ENCODE results near the gene SLC36A3.
"Not testable (repeated sequence)": the region's sequence is repeated elsewhere in the genome, so short reads cannot be mapped to it uniquely, and the experiment has no call there.

Gene SLC36A3

GRCh38 chr5:151262532-151262931, 41.0 kb downstream of the SLC36A3 start:
- DNase-seq: no peak

DNA sequence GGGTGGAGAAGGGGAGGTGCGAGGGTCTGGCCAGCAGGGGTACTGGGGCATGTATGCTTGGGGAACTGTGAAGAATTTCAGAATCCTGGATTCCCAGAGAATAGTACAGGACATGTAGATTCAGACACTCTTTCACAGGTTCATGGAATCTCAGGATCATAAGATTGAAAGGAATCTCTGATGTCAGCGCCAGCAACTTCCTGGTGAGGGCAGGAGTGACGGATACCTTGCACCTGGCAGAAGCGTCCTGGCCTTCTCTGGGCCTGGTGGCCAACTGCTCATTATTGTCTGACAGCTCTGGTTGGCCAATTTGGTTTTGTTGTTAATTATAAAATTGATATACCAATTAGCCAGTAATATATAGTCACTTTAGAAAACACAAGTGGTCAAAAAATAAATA, 43.6 kb downstream of the SLC36A3 start:
- no peak for DNase-seq

GRCh38 chr5:151258816-151259215, 44.8 kb downstream of the SLC36A3 start:
- DNase-seq: no peak

GRCh38 chr5:151258201-151258611, 45.4 kb downstream of the SLC36A3 start:
- no peak for DNase-seq

DNA sequence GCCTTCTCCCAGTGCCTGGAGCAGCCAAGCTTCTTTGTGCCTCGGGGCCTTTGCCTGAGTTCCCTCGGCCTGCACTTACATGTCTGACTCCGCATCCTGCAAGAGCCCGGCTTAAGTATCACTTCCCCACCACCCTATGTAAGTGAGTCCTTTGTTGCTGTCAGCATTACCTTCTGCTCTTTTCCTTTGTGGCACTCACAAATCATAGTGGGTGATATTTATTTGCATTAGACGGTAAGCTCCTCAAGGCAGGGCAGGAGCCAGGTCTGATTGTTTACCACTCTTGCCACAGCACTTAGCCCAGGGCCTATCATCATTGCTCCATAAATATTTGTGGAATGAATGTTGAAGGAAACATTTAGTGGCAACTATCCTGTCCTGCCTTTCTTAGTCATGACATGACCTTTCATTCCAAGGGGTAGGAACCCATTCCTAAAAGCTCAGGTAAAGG, 45.8 kb downstream of the SLC36A3 start:
- DNase-seq: peak in 2 of 56 donors; percentile 10 to 18

GRCh38 chr5:151255621-151256286, 47.8 kb downstream of the SLC36A3 start:
- no peak for DNase-seq

DNA sequence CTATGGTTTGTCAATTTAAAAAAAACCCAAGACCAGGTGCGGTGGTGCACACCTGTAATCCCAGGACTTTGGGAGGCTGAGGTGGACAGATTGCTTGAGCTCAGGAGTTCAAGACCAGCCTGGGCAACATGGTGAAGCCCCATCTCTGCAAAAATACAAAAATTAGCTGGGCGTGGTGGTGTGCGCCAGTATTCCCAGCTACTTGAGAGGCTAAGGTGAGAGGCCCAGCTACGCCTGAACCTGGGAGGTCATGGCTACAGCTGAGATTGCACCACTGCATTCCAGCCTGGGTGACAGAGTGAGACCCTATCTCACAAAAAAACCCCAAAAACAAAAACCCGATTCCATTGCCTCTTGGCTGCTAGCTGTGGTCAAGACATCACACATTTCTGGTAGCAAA, 48.6 kb downstream of the SLC36A3 start:
- not testable (repeated sequence) for DNase-seq

DNA sequence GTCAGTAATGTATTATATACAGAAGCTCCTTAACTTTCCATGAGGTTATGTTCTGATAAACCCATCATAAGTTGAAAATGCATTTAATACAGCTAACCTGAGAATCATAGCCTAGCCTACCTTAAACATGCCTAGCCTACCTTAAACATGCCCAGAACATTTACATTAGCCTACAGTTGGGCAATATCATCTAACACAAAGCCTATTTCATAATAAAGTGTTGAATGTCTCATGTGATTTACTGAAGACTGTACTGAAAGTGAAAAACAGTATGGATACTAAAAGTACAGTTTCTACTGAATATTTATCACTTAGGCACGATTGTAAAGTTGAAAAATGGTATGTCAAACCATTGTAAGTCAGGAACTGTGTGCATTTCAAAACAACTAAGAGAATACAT, 49.0 kb downstream of the SLC36A3 start:
- no peak for DNase-seq

GRCh38 chr5:151253605-151253950, 50.0 kb downstream of the SLC36A3 start:
- DNase-seq: peak in 3 of 56 donors; percentile 6 to 34 (median 13)

- DNase-seq: peak; percentile 81 to 100 (median 99)
Observed at GRCh38 chr5:151252762-151253604, 50.6 kb downstream of the SLC36A3 start, which contains the start of gene GM2A. GM2A (plus strand) TSS chr5:151253185; CDS start chr5:151253217, 32 bp downstream.

GRCh38 chr5:151251621-151252020, 51.9 kb downstream of the SLC36A3 start:
- DNase-seq: no peak

DNA sequence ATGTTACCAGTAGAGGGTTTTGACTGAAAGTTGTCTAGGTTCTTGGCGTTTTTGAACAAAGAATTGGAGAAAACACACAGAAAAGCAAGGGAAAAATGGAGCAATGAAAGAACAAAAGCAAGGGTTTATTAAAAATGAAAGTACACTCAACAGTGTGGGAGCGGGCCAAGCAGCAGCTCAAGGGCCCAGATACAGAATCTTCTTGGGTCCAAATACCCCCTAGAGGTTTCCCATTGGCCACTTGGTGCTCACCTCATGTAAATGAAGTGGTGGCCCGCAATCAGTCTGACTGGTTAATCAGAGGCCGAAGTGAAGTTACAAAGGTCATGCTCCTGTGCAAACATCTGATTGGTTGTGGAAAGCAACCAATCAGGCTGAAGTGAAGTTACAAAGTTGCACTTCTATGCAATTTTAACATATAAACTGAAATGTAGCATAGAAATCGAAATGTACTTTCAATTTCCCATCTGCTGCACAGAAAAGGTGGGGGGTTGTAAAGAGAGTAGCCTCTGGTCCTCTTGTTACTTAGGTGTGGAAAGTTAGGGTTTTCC, 52.5 kb downstream of the SLC36A3 start:
- no peak for DNase-seq

- no peak for DNase-seq
Observed at GRCh38 chr5:151250346-151251000, 53.1 kb downstream of the SLC36A3 start.

DNA sequence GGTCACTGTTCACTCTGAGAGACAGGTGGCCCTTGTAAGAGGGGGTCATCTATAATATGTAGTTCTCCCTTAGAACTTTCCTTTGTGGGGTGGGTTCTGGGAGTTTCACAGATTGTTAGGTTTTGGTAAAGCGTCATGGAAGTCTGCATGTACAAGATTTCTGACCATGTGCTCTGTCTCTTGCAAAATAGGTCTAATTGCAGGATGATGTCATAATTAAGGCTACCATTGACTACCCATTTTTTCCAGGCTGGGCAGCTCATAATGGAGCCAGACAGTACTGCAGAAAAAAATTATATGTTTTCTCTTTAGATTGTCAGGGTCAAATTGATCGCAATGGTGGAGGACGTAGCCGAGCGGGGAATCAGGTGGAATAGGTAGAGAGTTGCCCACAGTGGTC, 54.3 kb downstream of the SLC36A3 start:
- DNase-seq: no peak

DNA sequence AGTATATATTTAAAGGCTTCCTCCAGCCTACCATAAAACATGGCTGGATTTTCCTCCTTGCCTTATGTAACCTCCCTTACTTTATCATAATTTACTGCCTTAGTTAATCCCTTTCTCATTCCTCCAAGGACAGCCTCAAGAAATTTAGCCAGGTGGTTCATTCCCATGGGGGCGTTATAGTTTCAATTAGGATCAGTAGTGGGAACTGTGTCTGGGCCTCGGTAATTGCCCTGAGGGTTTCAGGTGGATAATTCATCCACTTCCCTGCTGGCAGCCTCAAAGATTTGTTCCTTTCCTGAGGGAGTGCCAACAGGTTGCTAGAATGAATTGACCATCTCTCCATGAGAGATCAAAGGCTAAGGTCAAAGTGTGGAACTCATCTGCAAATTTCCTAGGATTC, 54.9 kb downstream of the SLC36A3 start:
- no peak for DNase-seq

DNA sequence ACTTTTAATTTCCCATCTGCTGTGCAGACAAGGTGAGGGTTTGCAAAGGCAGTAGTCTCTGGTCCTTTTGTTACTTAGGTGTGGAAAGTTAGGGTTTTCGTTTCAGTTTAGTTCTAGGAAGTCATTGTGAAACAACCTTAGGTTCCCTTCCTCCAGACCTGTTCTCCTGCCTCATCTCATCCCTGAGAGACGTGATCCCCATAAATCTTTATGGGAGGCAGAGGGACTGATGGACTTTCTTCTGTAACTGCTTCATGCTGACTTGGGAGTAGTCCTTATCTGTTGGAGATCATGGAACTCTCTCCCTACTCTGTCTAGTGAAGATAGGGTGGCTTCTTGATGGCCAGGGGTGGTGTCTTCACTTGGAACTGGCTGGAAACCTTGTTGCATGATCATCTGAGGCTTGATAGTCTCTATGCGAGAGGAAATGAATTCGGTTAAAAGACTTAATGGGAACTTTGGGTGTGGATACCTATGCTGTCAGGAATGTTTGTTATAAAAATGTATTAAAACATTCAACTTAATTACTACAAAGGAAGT, 57.8 kb downstream of the SLC36A3 start:
- DNase-seq: no peak

- no peak for DNase-seq
Observed at GRCh38 chr5:151244206-151244605, 59.4 kb downstream of the SLC36A3 start.

DNA sequence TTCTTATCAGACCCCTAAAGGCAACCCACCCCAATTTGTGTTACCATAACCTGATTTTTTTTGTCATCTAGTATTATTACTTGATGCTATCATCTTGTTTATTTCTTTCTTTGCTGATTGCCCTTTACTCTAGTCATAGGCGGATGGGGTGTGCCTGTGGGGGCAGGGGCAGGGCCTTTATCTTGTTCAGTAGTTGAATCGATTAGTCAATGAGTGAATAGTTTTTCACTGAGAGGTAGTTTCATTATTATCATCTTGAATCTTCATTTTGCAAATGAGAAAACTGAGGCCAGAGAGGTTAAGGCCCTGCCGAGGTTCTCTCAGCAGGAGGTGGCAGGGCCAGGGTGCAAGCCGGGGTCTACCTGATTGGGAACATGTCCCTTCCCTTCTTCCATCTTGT, 60.0 kb downstream of the SLC36A3 start:
- DNase-seq: no peak

DNA sequence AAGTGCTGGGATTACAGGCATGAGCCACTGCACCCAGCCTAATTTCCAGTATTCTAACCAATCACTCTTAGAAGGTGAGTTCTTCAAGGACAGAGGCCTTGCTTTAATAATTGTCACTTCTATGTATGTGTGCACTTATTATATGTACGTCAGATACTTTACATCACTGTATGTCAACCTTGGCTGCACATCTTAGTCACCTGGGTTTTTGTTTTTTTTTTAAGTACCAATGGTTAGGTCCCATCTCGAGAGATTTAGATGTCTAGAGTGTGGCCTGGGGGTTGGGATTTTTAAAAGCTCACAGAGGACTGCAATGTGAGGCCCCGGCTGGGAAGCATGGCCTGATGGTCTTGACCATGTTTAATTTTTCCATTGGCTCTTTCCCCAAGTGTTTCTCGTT, 60.4 kb downstream of the SLC36A3 start:
- DNase-seq: no peak

- no peak for DNase-seq
Observed at GRCh38 chr5:151240924-151241635, 62.5 kb downstream of the SLC36A3 start.

DNA sequence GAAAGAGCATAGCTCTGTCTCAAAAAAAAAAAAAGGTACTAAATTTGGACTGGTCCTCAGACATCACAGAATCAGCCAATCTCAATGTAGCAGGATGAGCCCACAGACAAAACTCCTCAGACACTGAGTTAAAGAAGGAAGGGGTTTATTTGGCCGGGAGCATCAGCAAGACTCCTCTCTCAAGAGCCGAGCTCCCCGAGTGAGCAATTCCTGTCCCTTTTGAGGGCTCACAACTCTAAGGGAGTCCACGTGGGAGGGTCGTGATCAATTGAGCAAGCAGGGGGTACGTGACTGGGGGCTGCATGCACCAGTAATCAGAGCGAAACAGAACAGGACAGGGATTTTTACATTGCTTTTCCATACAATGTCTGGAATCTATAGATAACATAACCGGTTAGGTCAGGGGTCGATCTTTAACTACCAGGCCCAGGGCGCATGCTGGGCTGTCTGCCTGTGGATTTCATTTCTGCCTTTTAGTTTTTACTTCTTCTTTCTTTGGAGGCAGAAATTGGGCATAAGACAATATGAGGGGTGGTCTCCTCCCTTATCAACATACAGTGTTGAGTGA, 63.2 kb downstream of the SLC36A3 start:
- not testable (repeated sequence) for DNase-seq
